ENCODE measurements around the gene CLIP4.

DNA sequence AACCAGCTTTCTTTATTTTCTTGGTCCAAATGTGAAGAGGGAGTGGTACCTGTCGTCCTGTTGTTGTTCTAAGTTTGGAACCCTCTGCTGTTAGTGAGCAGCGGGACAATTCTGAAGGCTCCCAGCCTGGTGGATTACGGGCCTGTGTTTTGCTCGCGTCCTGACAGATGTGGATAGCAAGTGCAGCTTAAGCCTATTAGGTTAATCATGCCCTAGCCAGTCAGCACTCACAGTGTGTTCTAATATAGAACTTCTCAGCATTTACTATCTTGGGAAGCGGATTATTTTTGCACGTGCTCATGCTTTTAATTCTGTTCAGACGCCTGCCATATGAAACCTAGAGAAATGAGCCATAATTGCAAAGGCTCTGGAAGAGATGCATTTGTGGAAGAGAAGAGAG is 40.8 kb upstream of the CLIP4 start, which contains the start of gene PCARE:
- TF ChIP-seq POLR2A (IDR thresholded peaks at IDR 0.05; ENCODE audit: low read depth, low read length) (no peak), TAF1 (IDR thresholded peaks at IDR 0.05; ENCODE audit: borderline replicate concordance, low read depth, low read length) (no peak)
